ENCODE measurements around the gene NALF2. TPM values are rescaled to one million over a fixed set of nuclear protein-coding genes. Genes with fewer than 3 reads are reported as not detected.

NALF2 gene
- total RNA-seq, 5 donors from 2014 or later (not counting 1 experiment from before 2014, with no cell fraction given) = 0.13 to 0.23 (median 0.16) TPM

DNA sequence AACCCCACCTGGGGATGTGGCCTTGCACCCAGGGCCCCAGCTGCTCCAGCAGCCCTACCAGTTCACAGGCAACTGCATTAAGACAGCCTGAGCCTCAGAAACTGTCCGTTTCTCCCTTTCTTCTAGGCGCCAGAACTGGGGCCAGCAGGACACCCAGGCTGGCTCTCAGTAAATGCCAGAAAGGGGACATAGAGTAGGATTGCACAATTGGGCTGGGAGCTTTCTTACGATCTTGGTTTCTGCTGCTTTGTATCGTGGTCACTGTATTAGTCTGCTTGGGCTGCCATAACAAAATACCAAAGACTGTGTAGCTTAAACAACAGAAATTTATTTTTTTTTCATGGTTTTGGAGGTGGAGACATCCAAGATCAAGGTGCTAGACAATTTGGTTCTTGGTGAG lies 48.4 kb downstream of the NALF2 start:
- no peak overlapping the region for H3K27ac ChIP-seq (ENCODE audit: low read length)
- peaks cover 0 to 32% of the 10 kb centered on the region in 2 donors for H3K27me3 Mint-ChIP-seq
- no peaks in the 10 kb centered on the region for H3K4me1 ChIP-seq (ENCODE audit: control insufficient read depth in 1 of 2, extremely low read depth in 1 of 2, insufficient read depth in 2 of 2, low read length in 2 of 2)
- H3K36me3 Mint-ChIP-seq = no peaks in the 10 kb centered on the region
- no peak for DNase-seq
- H3K27me3 ChIP-seq (replicated peaks in 1 of 2; ENCODE audit: control insufficient read depth in 2 of 2, extremely low read depth in 1 of 2, insufficient read depth in 2 of 2, low read length in 1 of 2) = no peaks in the 10 kb centered on the region
- CTCF ChIA-PET = no interaction called here
- H3K27ac Mint-ChIP-seq = no peak overlapping the region
- no peaks in the 10 kb centered on the region for H3K9me3 Mint-ChIP-seq
- no peaks in the 10 kb centered on the region for H3K36me3 ChIP-seq (ENCODE audit: control insufficient read depth in 2 of 2, extremely low read depth in 1 of 2, insufficient read depth in 1 of 2, low read length in 1 of 2)
- POLR2A ChIA-PET = no interaction called here
- no CpG with 5 or more reads among the region's 4 CpGs for WGBS (ENCODE audit: insufficient coverage)
- no peaks in the 10 kb centered on the region for H3K4me1 Mint-ChIP-seq
- no peak overlapping the region for H3K4me3 ChIP-seq (ENCODE audit: control insufficient read depth in 1 of 2, extremely low read depth in 1 of 2, low read length in 1 of 2)
- no peaks in the 10 kb centered on the region for H3K9me3 ChIP-seq
- no peak overlapping the region for H3K4me3 Mint-ChIP-seq
- ATAC-seq (replicated peaks in 1 of 4) = no peak

Other genes starting within 250 kb of the NALF2 start
- gene EDA, start 111.8 kb downstream of the NALF2 start, total RNA-seq = 10 to 100 TPM in 1 of 5 donors, 1 to 10 TPM in 4; 5.0 to 12.1 (median 8.2) TPM